ENCODE measurements around the gene TTLL11. TPM values are rescaled to one million over a fixed set of nuclear protein-coding genes. Genes with fewer than 3 reads are reported as not detected.
"Not testable (repeated sequence)": the region's sequence is repeated elsewhere in the genome, so short reads cannot be mapped to it uniquely, and the experiment has no call there.

The TTLL11 gene
- total RNA-seq, 2 donors from 2014 or later, result 2.3 to 4.2 TPM

DNA sequence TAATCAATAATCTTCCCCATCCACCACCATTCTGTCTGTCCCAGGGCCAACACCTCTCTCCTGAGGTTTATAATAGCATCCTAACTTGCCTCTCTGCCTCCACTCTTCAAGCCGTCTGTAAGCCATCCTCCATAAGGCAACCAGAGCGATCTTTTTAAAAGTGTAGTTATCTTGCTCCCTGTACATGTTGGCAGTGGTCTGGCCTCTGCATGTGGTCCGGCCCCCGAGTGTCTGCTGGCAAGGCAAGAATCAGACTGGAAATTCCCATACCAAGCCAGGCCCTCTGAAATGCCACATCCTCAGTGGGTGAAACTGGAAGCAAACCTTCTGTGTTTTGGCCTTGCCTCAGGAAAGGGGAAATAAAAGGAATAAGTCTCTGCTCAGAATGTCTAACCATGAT lies 17.0 kb downstream of the TTLL11 start:
- DNase-seq (no peak), ATAC-seq (no peak)
- Mint-ChIP-seq H3K4me3 (no peak overlapping the region), H3K36me3 (ENCODE audit: low read depth) (no peaks in the 10 kb centered on the region), H3K4me1 (peaks cover 6% of the 10 kb centered on the region), H3K27me3 (no peaks in the 10 kb centered on the region), H3K27ac (no peak overlapping the region)
- H3K9me3 ChIP-seq (ENCODE audit: control insufficient read depth, low read length, poor library complexity, severe bottlenecking), result no peaks in the 10 kb centered on the region

- no peak overlapping the region for H3K4me3 Mint-ChIP-seq
- no peaks in the 10 kb centered on the region for H3K27me3 Mint-ChIP-seq
- H3K27ac Mint-ChIP-seq, result no peak overlapping the region
- no peak for DNase-seq
- H3K36me3 Mint-ChIP-seq (ENCODE audit: low read depth), result no peaks in the 10 kb centered on the region
- H3K4me1 Mint-ChIP-seq, result peaks cover 6% of the 10 kb centered on the region
- no peak for ATAC-seq
- H3K9me3 ChIP-seq (ENCODE audit: control insufficient read depth, low read length, poor library complexity, severe bottlenecking), result no peaks in the 10 kb centered on the region
These were observed 17.7 kb downstream of the TTLL11 start for GRCh38 chr9:122075135-122076030.

DNA sequence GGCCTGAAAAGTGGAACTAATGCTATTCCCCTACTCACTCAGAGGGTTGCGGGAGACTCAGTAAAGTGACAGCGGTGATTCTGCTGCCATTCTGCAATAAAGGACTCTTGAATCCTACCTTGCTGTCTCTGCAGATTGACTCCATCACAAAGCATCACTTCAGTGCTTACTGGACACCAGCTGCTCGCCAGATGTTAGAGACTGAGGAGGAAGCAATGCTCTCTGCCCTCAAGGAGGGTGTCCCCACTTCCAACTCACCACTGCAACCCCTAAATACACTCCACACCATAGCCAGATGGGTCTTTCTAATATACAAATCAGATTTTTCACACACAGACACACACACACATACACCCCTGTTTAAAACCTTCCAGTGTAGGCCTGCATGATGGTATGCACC lies 21.4 kb downstream of the TTLL11 start:
- H3K27me3 Mint-ChIP-seq, result no peaks in the 10 kb centered on the region
- DNase-seq, result no peak
- peaks cover 9% of the 10 kb centered on the region for H3K4me1 Mint-ChIP-seq
- peak overlapping the region; percentile 8 for H3K27ac Mint-ChIP-seq
- no peak overlapping the region for H3K4me3 Mint-ChIP-seq
- ATAC-seq, result no peak
- H3K36me3 Mint-ChIP-seq (ENCODE audit: low read depth), result no peaks in the 10 kb centered on the region
- H3K9me3 ChIP-seq (ENCODE audit: control insufficient read depth, low read length, poor library complexity, severe bottlenecking), result no peaks in the 10 kb centered on the region

DNA sequence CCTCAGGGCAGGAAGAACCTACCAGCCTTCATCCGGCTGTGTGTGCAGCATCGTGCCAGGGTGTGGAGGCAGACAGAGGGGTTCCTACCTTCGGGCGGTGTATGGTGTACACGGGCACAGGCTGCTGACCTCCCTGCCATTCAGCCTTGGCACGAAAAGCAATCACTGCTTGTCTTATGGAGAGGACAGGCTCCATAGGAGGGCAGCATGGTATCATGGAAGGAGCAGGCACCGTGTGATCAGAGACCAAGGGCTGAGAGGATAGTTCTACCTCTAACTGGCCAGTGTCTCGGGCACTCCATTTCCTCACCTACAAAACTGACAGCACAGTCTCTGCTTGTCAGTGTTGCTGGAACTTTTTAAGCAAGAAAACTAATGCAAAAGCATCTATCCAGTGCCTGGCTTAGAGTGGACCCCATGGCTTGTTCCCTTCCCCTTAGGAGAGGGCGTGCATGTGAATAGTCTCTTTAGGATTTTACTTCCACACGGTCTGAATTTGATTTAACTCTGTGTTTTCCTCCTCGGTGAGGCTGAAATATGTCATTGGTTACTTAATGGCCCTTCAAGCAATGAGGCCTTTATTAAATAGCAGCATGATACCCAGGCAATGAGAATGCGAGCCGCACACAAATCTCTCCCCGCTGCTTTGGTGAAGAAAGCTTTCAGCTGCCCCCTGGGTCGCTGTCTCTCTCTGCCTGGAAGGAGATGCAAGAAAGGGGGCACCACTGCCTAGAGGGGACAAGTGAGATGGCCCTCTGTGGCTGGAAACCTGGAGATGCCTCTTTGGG lies 22.2 kb downstream of the TTLL11 start:
- no peaks in the 10 kb centered on the region for H3K36me3 Mint-ChIP-seq (ENCODE audit: low read depth)
- ATAC-seq (no peak), DNase-seq (no peak)

DNA sequence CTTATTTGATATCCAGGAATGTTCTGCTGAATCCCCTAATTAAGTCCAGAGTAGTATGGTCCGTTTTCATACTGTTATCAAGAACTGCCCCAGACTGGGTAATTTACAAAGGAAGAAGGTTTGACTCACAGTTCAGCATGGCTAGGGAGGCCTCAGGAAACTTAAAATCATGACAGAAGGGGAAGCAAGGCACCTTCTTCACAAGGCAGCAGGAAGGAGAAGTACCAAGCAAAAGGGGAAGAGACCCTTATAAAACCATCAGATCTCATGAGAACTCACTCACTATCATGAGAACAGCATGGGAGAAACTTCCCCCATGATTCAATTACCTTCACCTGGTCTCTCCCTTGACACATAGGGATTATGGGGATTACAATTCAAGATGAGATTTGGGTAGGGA lies 26.4 kb downstream of the TTLL11 start:
- not testable (repeated sequence) for ATAC-seq; H3K9me3 ChIP-seq (ENCODE audit: control insufficient read depth, low read length, poor library complexity, severe bottlenecking); H3K4me3 Mint-ChIP-seq; H3K27ac Mint-ChIP-seq; H3K27me3 Mint-ChIP-seq; H3K36me3 Mint-ChIP-seq (ENCODE audit: low read depth); DNase-seq
- H3K4me1 Mint-ChIP-seq, result peaks cover 16% of the 10 kb centered on the region

More for the DNA sequence above, 22.2 kb downstream of the TTLL11 start:
- H3K27ac Mint-ChIP-seq, result no peak overlapping the region
- H3K27me3 Mint-ChIP-seq, result no peaks in the 10 kb centered on the region
- peaks cover 16% of the 10 kb centered on the region for H3K4me1 Mint-ChIP-seq
- no peak overlapping the region for H3K4me3 Mint-ChIP-seq
- H3K9me3 ChIP-seq (ENCODE audit: control insufficient read depth, low read length, poor library complexity, severe bottlenecking), result no peaks in the 10 kb centered on the region

GRCh38 chr9:122065923-122066629 lies 27.0 kb downstream of the TTLL11 start:
- Mint-ChIP-seq H3K4me3 (no peak overlapping the region), H3K27me3 (no peaks in the 10 kb centered on the region), H3K4me1 (peaks cover 15% of the 10 kb centered on the region), H3K27ac (no peak overlapping the region), H3K36me3 (ENCODE audit: low read depth) (peaks cover under 1% of the 10 kb centered on the region)
- ATAC-seq (no peak), DNase-seq (no peak)
- H3K9me3 ChIP-seq (ENCODE audit: control insufficient read depth, low read length, poor library complexity, severe bottlenecking), result no peaks in the 10 kb centered on the region

DNA sequence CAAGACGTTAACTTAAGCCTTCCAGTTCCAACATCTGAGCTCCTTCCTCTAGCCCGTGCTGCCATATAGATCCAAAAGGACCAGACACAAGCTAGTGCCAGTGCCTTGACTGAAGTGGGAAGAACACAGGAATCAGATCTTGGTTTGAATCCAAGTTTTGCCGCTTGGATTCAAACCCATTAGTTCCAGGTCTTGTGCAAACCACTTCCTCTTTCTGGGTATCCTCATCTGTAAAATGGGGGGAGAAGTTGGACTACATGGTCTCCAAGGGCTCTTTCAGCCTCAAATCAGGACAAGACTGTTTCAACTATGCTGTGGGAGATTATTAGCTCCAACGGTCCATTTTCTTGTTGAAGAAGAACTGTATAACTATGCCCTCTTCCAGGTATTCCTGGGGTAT lies 32.6 kb downstream of the TTLL11 start:
- Mint-ChIP-seq H3K27ac (no peak overlapping the region), H3K27me3 (no peaks in the 10 kb centered on the region), H3K36me3 (ENCODE audit: low read depth) (peaks cover 5% of the 10 kb centered on the region), H3K4me1 (peaks cover 6% of the 10 kb centered on the region), H3K4me3 (no peak overlapping the region)
- no peak for DNase-seq
- ATAC-seq, result no peak
- H3K9me3 ChIP-seq (ENCODE audit: control insufficient read depth, low read length, poor library complexity, severe bottlenecking), result no peaks in the 10 kb centered on the region

- ATAC-seq, result no peak
- DNase-seq, result no peak
- Mint-ChIP-seq H3K27me3 (no peaks in the 10 kb centered on the region), H3K27ac (no peak overlapping the region), H3K4me1 (peaks cover 9% of the 10 kb centered on the region), H3K36me3 (ENCODE audit: low read depth) (peaks cover 7% of the 10 kb centered on the region), H3K4me3 (no peak overlapping the region)
- H3K9me3 ChIP-seq (ENCODE audit: control insufficient read depth, low read length, poor library complexity, severe bottlenecking), result no peaks in the 10 kb centered on the region
These were observed 33.2 kb downstream of the TTLL11 start for GRCh38 chr9:122059955-122060324.

DNA sequence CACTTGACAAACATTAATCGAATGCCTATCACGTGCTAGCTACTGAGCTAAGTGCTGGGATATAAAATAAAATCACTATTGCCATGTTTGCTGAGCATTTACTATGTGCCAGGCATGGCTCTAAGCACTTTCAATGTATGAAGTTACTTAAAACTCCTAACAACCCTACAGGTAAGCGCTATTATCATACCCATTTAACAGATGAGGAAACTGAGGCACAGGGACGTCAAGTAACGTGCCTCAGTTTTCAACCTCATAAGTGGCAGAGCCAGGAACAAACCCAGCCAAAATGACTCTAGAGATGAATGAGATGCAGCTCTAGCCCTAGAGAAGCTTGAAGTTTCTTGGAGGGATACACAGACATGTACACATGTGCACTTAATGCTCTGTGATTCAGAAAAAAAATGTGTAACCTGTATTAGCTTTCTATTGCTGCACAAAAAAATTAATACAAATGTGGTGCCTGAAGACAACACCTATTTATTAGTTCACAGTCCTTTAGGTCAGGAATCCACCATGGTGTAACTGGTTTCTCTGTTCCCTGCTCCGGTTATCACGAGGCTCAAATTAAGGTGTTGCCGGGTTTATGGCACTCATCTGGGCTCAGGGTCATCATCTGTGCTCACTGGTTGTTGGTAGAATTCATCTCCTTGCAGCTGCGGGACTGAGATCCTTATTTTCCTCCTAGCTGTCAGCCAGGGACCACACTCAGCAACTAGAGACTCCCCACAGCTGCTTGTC lies 33.7 kb downstream of the TTLL11 start:
- DNase-seq, result no peak
- H3K9me3 ChIP-seq (ENCODE audit: control insufficient read depth, low read length, poor library complexity, severe bottlenecking), result no peaks in the 10 kb centered on the region
- no peaks in the 10 kb centered on the region for H3K27me3 Mint-ChIP-seq
- ATAC-seq, result no peak
- no peak overlapping the region for H3K27ac Mint-ChIP-seq
- H3K4me3 Mint-ChIP-seq, result no peak overlapping the region
- H3K4me1 Mint-ChIP-seq, result peaks cover 11% of the 10 kb centered on the region
- peaks cover 10% of the 10 kb centered on the region for H3K36me3 Mint-ChIP-seq (ENCODE audit: low read depth)

- no peaks in the 10 kb centered on the region for H3K9me3 ChIP-seq (ENCODE audit: control insufficient read depth, low read length, poor library complexity, severe bottlenecking)
- no peak overlapping the region for H3K27ac Mint-ChIP-seq
- H3K4me3 Mint-ChIP-seq, result no peak overlapping the region
- DNase-seq (no peak), ATAC-seq (no peak)
- H3K4me1 Mint-ChIP-seq, result peaks cover 10% of the 10 kb centered on the region
- H3K36me3 Mint-ChIP-seq (ENCODE audit: low read depth), result peaks cover 10% of the 10 kb centered on the region
- H3K27me3 Mint-ChIP-seq, result no peaks in the 10 kb centered on the region
These were observed 34.4 kb downstream of the TTLL11 start for GRCh38 chr9:122058709-122059108.

- no peaks in the 10 kb centered on the region for H3K27me3 Mint-ChIP-seq
- no peak overlapping the region for H3K27ac Mint-ChIP-seq
- DNase-seq, result no peak
- H3K9me3 ChIP-seq (ENCODE audit: control insufficient read depth, low read length, poor library complexity, severe bottlenecking), result no peaks in the 10 kb centered on the region
- H3K36me3 Mint-ChIP-seq (ENCODE audit: low read depth), result peaks cover 12% of the 10 kb centered on the region
- H3K4me3 Mint-ChIP-seq, result no peak overlapping the region
- peaks cover 13% of the 10 kb centered on the region for H3K4me1 Mint-ChIP-seq
- ATAC-seq, result no peak
These were observed 35.1 kb downstream of the TTLL11 start for GRCh38 chr9:122058051-122058450.

- no peaks in the 10 kb centered on the region for H3K27me3 Mint-ChIP-seq
These were observed 35.9 kb downstream of the TTLL11 start for GRCh38 chr9:122057211-122057610.

More at GRCh38 chr9:122057211-122057610, 35.9 kb downstream of the TTLL11 start:
- Mint-ChIP-seq H3K36me3 (ENCODE audit: low read depth) (peaks cover 12% of the 10 kb centered on the region), H3K4me1 (peaks cover 20% of the 10 kb centered on the region), H3K27ac (no peak overlapping the region), H3K4me3 (no peak overlapping the region)
- no peak for ATAC-seq
- DNase-seq, result no peak
- H3K9me3 ChIP-seq (ENCODE audit: control insufficient read depth, low read length, poor library complexity, severe bottlenecking), result no peaks in the 10 kb centered on the region

Data from T-helper 17 cell (primary cell).